ENCODE results near the gene KLK3. TPM values are rescaled to one million over a fixed set of nuclear protein-coding genes. Genes with fewer than 3 reads are reported as not detected.

Gene KLK3
- total RNA-seq, 3 donors from 2014 or later (not counting 1 experiment from before 2014, with no cell fraction given) = not detected

GRCh38 chr19:50842130-50842529, 12.6 kb upstream of the KLK3 start:
- WGBS (ENCODE audit: insufficient coverage) = 96% methylated on average over 6 of the region's 6 CpGs
- ATAC-seq (no peak), DNase-seq (no peak)
- Histone ChIP-seq H3K27me3 (ENCODE audit: control insufficient read depth, insufficient read depth, low read length) (no peaks in the 10 kb centered on the region), H3K36me3 (ENCODE audit: control insufficient read depth, insufficient read depth, low read length) (no peaks in the 10 kb centered on the region), H3K4me1 (ENCODE audit: control insufficient read depth, insufficient read depth, low read length) (no peaks in the 10 kb centered on the region), H3K4me3 (ENCODE audit: low read length) (no peak overlapping the region), H3K27ac (ENCODE audit: low read length) (no peak overlapping the region), H3K9me3 (ENCODE audit: control insufficient read depth, insufficient read depth, low read length) (peaks cover 4% of the 10 kb centered on the region)
- H3K27ac Mint-ChIP-seq = no peak overlapping the region
- H3K9me3 Mint-ChIP-seq = peaks cover 0 to 3% of the 10 kb centered on the region in 2 donors
- peaks cover 1 to 3% of the 10 kb centered on the region in 2 donors for H3K4me1 Mint-ChIP-seq
- peaks cover 12 to 29% of the 10 kb centered on the region in 2 donors for H3K27me3 Mint-ChIP-seq (ENCODE audit: low read depth in 2 of 2)
- intact Hi-C loops (cut with micrococcal nuclease) = no loop called here
- H3K4me3 Mint-ChIP-seq = no peak overlapping the region
- peaks cover 7% of the 10 kb centered on the region for H3K36me3 Mint-ChIP-seq
- TF ChIP-seq CTCF (IDR thresholded peaks at IDR 0.05) = no peak

GRCh38 chr19:50843205-50843604, 11.5 kb upstream of the KLK3 start:
- Histone ChIP-seq H3K27ac (ENCODE audit: low read length) (no peak overlapping the region), H3K27me3 (ENCODE audit: control insufficient read depth, insufficient read depth, low read length) (no peaks in the 10 kb centered on the region), H3K36me3 (ENCODE audit: control insufficient read depth, insufficient read depth, low read length) (no peaks in the 10 kb centered on the region), H3K4me1 (ENCODE audit: control insufficient read depth, insufficient read depth, low read length) (no peaks in the 10 kb centered on the region), H3K4me3 (ENCODE audit: low read length) (no peak overlapping the region), H3K9me3 (ENCODE audit: control insufficient read depth, insufficient read depth, low read length) (peaks cover 4% of the 10 kb centered on the region)
- DNase-seq (no peak), ATAC-seq (no peak)
- no peak overlapping the region for H3K27ac Mint-ChIP-seq
- no peak overlapping the region for H3K4me3 Mint-ChIP-seq
- H3K27me3 Mint-ChIP-seq (ENCODE audit: low read depth in 2 of 2) = peaks cover 10 to 26% of the 10 kb centered on the region in 2 donors
- TF ChIP-seq CTCF (IDR thresholded peaks at IDR 0.05) = no peak
- no peaks in the 10 kb centered on the region for H3K4me1 Mint-ChIP-seq
- H3K36me3 Mint-ChIP-seq = peaks cover 7% of the 10 kb centered on the region
- H3K9me3 Mint-ChIP-seq = peaks cover 0 to 3% of the 10 kb centered on the region in 2 donors
- 95% methylated on average over 2 of the region's 2 CpGs for WGBS (ENCODE audit: insufficient coverage)
- intact Hi-C loops (cut with micrococcal nuclease) = no loop called here

GRCh38 chr19:50843701-50844221, 11.0 kb upstream of the KLK3 start:
- Mint-ChIP-seq H3K36me3 (peaks cover 7% of the 10 kb centered on the region), H3K9me3 (peaks cover 0 to 3% of the 10 kb centered on the region in 2 donors), H3K4me3 (no peak overlapping the region), H3K27ac (no peak overlapping the region), H3K4me1 (no peaks in the 10 kb centered on the region), H3K27me3 (ENCODE audit: low read depth in 2 of 2) (peaks cover 10 to 26% of the 10 kb centered on the region in 2 donors)
- 74% methylated on average over 7 of the region's 7 CpGs for WGBS (ENCODE audit: insufficient coverage)
- no peak for TF ChIP-seq CTCF (IDR thresholded peaks at IDR 0.05)
- DNase-seq = no peak
- H3K4me3 ChIP-seq (ENCODE audit: low read length) = no peak overlapping the region
- H3K27me3 ChIP-seq (ENCODE audit: control insufficient read depth, insufficient read depth, low read length) = no peaks in the 10 kb centered on the region
- no peak overlapping the region for H3K27ac ChIP-seq (ENCODE audit: low read length)
- no peaks in the 10 kb centered on the region for H3K36me3 ChIP-seq (ENCODE audit: control insufficient read depth, insufficient read depth, low read length)
- intact Hi-C loops (cut with micrococcal nuclease) = no loop called here
- H3K4me1 ChIP-seq (ENCODE audit: control insufficient read depth, insufficient read depth, low read length) = no peaks in the 10 kb centered on the region
- H3K9me3 ChIP-seq (ENCODE audit: control insufficient read depth, insufficient read depth, low read length) = peaks cover 4% of the 10 kb centered on the region
- no peak for ATAC-seq

All from natural killer cell (primary cell).